Neural crest cell (in vitro differentiated cells): ENCODE measurements around the gene ARVCF. TPM values are rescaled to one million over a fixed set of nuclear protein-coding genes. Genes with fewer than 3 reads are reported as not detected.

ENCODE experiments used
- DNase-seq: peaks from one replicate; pipeline ENCODE4 v3.0.0; 2021; ENCODE audit warnings: low read depth, mixed read lengths, low spot score
- H3K27ac Mint-ChIP-seq: one replicate; pipeline ENCODE4 v1.8.0; 2021; ENCODE audit warnings: mild to moderate bottlenecking, mixed read lengths; ENCODE audit not compliant: unreplicated experiment
- H3K27me3 Mint-ChIP-seq: 2 replicates; pipeline ENCODE4 v1.8.0; 2021; ENCODE audit warnings: low read depth, mild to moderate bottlenecking, mixed read lengths
- H3K36me3 Mint-ChIP-seq: 2 replicates; pipeline ENCODE4 v1.8.0; 2021; ENCODE audit warnings: low read depth, mild to moderate bottlenecking, mixed read lengths
- H3K4me1 Mint-ChIP-seq: 2 replicates; pipeline ENCODE4 v1.8.0; 2021; ENCODE audit warnings: mixed read lengths
- H3K4me3 Mint-ChIP-seq: one replicate; pipeline ENCODE4 v1.8.0; 2021; ENCODE audit warnings: mild to moderate bottlenecking, mixed read lengths
- H3K9me3 Mint-ChIP-seq: 2 replicates; pipeline ENCODE4 v1.8.0; 2021; ENCODE audit warnings: mixed read lengths
- CTCF ChIP-seq: fragments of 200-600 bp; sonication (generic); conservative IDR thresholded peaks from 2 replicates; pipeline ENCODE4 v1.5.0; 2021; ENCODE audit warnings: antibody characterized with exemption, mild to moderate bottlenecking
- total RNA-seq: library from RNA; stranded (reverse); gene quantifications from 2 replicates; pipeline ENCODE4 v1.2.1, GENCODE V29; 2021

Gene ARVCF
- total RNA-seq, 1 donor from 2014 or later, result 105 TPM

- no peak overlapping the region for H3K4me3 Mint-ChIP-seq
- TF ChIP-seq CTCF, result no peak
- H3K9me3 Mint-ChIP-seq, result peaks cover 2% of the 10 kb centered on the region
- H3K27me3 Mint-ChIP-seq, result peaks cover 5% of the 10 kb centered on the region
- H3K4me1 Mint-ChIP-seq, result peaks cover 8% of the 10 kb centered on the region
- H3K36me3 Mint-ChIP-seq, result peaks cover 4% of the 10 kb centered on the region
- no peak for DNase-seq
- H3K27ac Mint-ChIP-seq, result no peak overlapping the region
These were observed 6.9 kb downstream of the ARVCF start for GRCh38 chr22:20009582-20010306.

GRCh38 chr22:20009018-20009491 lies 7.6 kb downstream of the ARVCF start:
- peaks cover 8% of the 10 kb centered on the region for H3K9me3 Mint-ChIP-seq
- peaks cover 10% of the 10 kb centered on the region for H3K36me3 Mint-ChIP-seq
- H3K4me1 Mint-ChIP-seq, result peaks cover 8% of the 10 kb centered on the region
- H3K27ac Mint-ChIP-seq, result peak overlapping the region; percentile 43
- DNase-seq, result no peak
- H3K27me3 Mint-ChIP-seq, result no peaks in the 10 kb centered on the region
- no peak for TF ChIP-seq CTCF
- H3K4me3 Mint-ChIP-seq, result no peak overlapping the region

- Mint-ChIP-seq H3K27me3 (no peaks in the 10 kb centered on the region), H3K4me3 (no peak overlapping the region), H3K36me3 (peaks cover 15% of the 10 kb centered on the region), H3K4me1 (peaks cover 8% of the 10 kb centered on the region), H3K9me3 (peaks cover 12% of the 10 kb centered on the region), H3K27ac (peak overlapping the region; percentile 83)
- no peak for TF ChIP-seq CTCF
- DNase-seq, result no peak
These were observed 8.2 kb downstream of the ARVCF start for GRCh38 chr22:20008221-20008995.

GRCh38 chr22:20004464-20004863 lies 12.2 kb downstream of the ARVCF start:
- no peak for DNase-seq
- Mint-ChIP-seq H3K4me1 (peaks cover 44% of the 10 kb centered on the region), H3K27me3 (no peaks in the 10 kb centered on the region), H3K9me3 (peaks cover 16% of the 10 kb centered on the region), H3K36me3 (peaks cover 22% of the 10 kb centered on the region), H3K4me3 (no peak overlapping the region), H3K27ac (no peak overlapping the region)
- TF ChIP-seq CTCF, result no peak

GRCh38 chr22:20003304-20003703 lies 13.3 kb downstream of the ARVCF start:
- no peak for DNase-seq
- peaks cover 22% of the 10 kb centered on the region for H3K36me3 Mint-ChIP-seq
- peaks cover 53% of the 10 kb centered on the region for H3K4me1 Mint-ChIP-seq
- no peaks in the 10 kb centered on the region for H3K27me3 Mint-ChIP-seq
- TF ChIP-seq CTCF, result no peak
- H3K27ac Mint-ChIP-seq, result no peak overlapping the region
- H3K9me3 Mint-ChIP-seq, result peaks cover 16% of the 10 kb centered on the region
- no peak overlapping the region for H3K4me3 Mint-ChIP-seq
